Mesothelial cell of epicardium (in vitro differentiated cells): ENCODE measurements around the gene FARP2. TPM values are rescaled to one million over a fixed set of nuclear protein-coding genes. Genes with fewer than 3 reads are reported as not detected.

Experiments
- DNase-seq, 2 experiments: peaks; one replicate each; pipeline ENCODE4 v3.0.0; 2021; ENCODE audit warnings: low spot score in 2 of 2; ENCODE audit not compliant: unreplicated experiment in 2 of 2
- H3K27ac Mint-ChIP-seq: 2 replicates; pipeline ENCODE4 v1.8.0; 2021; ENCODE audit warnings: mixed read lengths
- H3K27me3 Mint-ChIP-seq: 2 replicates; pipeline ENCODE4 v1.8.0; 2021; ENCODE audit warnings: low read depth, mixed read lengths
- H3K36me3 Mint-ChIP-seq: 2 replicates; pipeline ENCODE4 v1.8.0; 2021; ENCODE audit warnings: mixed read lengths
- H3K4me1 Mint-ChIP-seq: 2 replicates; pipeline ENCODE4 v1.8.0; 2021; ENCODE audit warnings: mixed read lengths
- H3K4me3 Mint-ChIP-seq: 2 replicates; pipeline ENCODE4 v1.8.0; 2021; ENCODE audit warnings: mild to moderate bottlenecking, moderate library complexity, mixed read lengths
- H3K9me3 Mint-ChIP-seq: 2 replicates; pipeline ENCODE4 v1.8.0; 2021; ENCODE audit warnings: mixed read lengths
- CTCF ChIP-seq: fragments of 200-600 bp; sonication (generic); IDR thresholded peaks from one replicate; pipeline ENCODE4 v1.5.0; 2021; ENCODE audit warnings: antibody characterized with exemption; ENCODE audit not compliant: unreplicated experiment
- total RNA-seq: library from RNA; stranded (reverse); gene quantifications from 3 replicates; pipeline ENCODE4 v1.2.1, GENCODE V29; 2021

The FARP2 gene
- total RNA-seq, 1 donor from 2014 or later, result 54.9 TPM

GRCh38 chr2:241329669-241330615 is 26.1 kb upstream of the FARP2 start:
- H3K27ac Mint-ChIP-seq, result no peak overlapping the region
- H3K27me3 Mint-ChIP-seq, result no peaks in the 10 kb centered on the region
- H3K4me1 Mint-ChIP-seq, result peaks cover 2% of the 10 kb centered on the region
- DNase-seq, result no peak
- no peak overlapping the region for H3K4me3 Mint-ChIP-seq
- H3K36me3 Mint-ChIP-seq, result peaks cover 57% of the 10 kb centered on the region
- no peak for TF ChIP-seq CTCF
- peaks cover 9% of the 10 kb centered on the region for H3K9me3 Mint-ChIP-seq

- TF ChIP-seq CTCF, result no peak
These were observed 25.5 kb upstream of the FARP2 start for GRCh38 chr2:241330616-241330981.

GRCh38 chr2:241334813-241335212 is 21.3 kb upstream of the FARP2 start:
- no peak for TF ChIP-seq CTCF
- H3K4me1 Mint-ChIP-seq, result no peaks in the 10 kb centered on the region
- no peaks in the 10 kb centered on the region for H3K9me3 Mint-ChIP-seq
- H3K36me3 Mint-ChIP-seq, result peaks cover 38% of the 10 kb centered on the region
- no peak overlapping the region for H3K4me3 Mint-ChIP-seq
- no peak overlapping the region for H3K27ac Mint-ChIP-seq
- DNase-seq, result no peak
- no peaks in the 10 kb centered on the region for H3K27me3 Mint-ChIP-seq

More at GRCh38 chr2:241330616-241330981, 25.5 kb upstream of the FARP2 start:
- no peak overlapping the region for H3K27ac Mint-ChIP-seq
- H3K27me3 Mint-ChIP-seq, result no peaks in the 10 kb centered on the region
- peaks cover 9% of the 10 kb centered on the region for H3K9me3 Mint-ChIP-seq
- no peak for DNase-seq
- H3K4me3 Mint-ChIP-seq, result no peak overlapping the region
- no peaks in the 10 kb centered on the region for H3K4me1 Mint-ChIP-seq
- peaks cover 54% of the 10 kb centered on the region for H3K36me3 Mint-ChIP-seq

GRCh38 chr2:241339839-241340630 is 16.1 kb upstream of the FARP2 start:
- H3K4me3 Mint-ChIP-seq, result no peak overlapping the region

More at GRCh38 chr2:241339839-241340630, 16.1 kb upstream of the FARP2 start:
- Mint-ChIP-seq H3K36me3 (peaks cover 49% of the 10 kb centered on the region), H3K27me3 (no peaks in the 10 kb centered on the region), H3K9me3 (no peaks in the 10 kb centered on the region), H3K27ac (peak overlapping the region; percentile 45), H3K4me1 (no peaks in the 10 kb centered on the region)
- no peak for TF ChIP-seq CTCF
- no peak for DNase-seq
